Peyer's patch (tissue), 4 donors: ENCODE measurements around the gene RACK1.

ENCODE experiments used
- CTCF ChIP-seq, 6 experiments: fragments of 450-650 bp in 4 of 6; fragments of 200-600 bp in 2 of 6; sonication (generic) in 1 of 6; IDR thresholded peaks; one replicate each; pipeline ENCODE4 v1.5.1; 2017 to 2019; ENCODE audit warnings: antibody characterized with exemption in 6 of 6, mild to moderate bottlenecking in 3 of 6, moderate library complexity in 1 of 6
- POLR2A ChIP-seq, 2 donors: fragments of 450-650 bp; IDR thresholded peaks; one replicate each; pipeline ENCODE4 v1.5.1; 2017; ENCODE audit warnings: antibody characterized with exemption in 2 of 2, mild to moderate bottlenecking in 2 of 2, moderate library complexity in 2 of 2

DNA sequence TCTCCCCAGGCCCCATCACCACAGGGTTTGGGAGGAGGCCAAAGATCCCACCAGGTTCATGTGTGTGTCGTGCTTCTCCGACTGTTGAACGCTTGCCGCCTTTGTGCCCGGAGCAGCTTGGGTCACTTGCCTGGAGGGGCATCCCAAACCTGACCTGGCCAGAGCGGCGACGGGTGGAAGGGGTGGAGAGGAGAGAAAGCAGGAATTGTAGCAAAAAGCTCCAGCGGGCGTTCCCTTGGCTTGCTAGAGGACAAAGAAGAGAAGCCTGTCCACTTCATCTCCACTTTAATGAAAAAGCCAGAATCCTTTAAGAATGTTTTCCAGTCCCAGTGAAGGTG, 23.6 kb downstream of the RACK1 start:
- no peak for TF ChIP-seq CTCF (IDR thresholded peaks at IDR 0.05)
- TF ChIP-seq POLR2A (IDR thresholded peaks at IDR 0.05) = no peak
